GM13977 (cell line): ENCODE measurements around the gene TRIOBP.
A peak's percentile ranks its signal among the peaks of the same experiment; 100 is the strongest.

ENCODE experiments used
- DNase-seq: peaks from one replicate; pipeline ENCODE4 v3.0.0; 2012; ENCODE audit warnings: low spot score
- in situ Hi-C: fragments of 300-500 bp; cut with MboI; formaldehyde crosslinking; loops from one replicate; pipeline ENCODE4 v1.12.0; 2022; ENCODE audit warnings: low sequenced_read_pairs, low pct_unique_long_range_greater_than_20kb, mixed read lengths, inconsistent platforms; ENCODE audit not compliant: unreplicated experiment
- TF ChIP-seq, protein P1 (sequence below): IDR thresholded peaks from 2 replicates; pipeline ENCODE4 v1.5.1; 2012; ENCODE audit warnings: mild to moderate bottlenecking, control low read depth; ENCODE audit not compliant: insufficient read depth; ENCODE audit errors: extremely low read depth, missing control alignments

The TRIOBP gene

DNA sequence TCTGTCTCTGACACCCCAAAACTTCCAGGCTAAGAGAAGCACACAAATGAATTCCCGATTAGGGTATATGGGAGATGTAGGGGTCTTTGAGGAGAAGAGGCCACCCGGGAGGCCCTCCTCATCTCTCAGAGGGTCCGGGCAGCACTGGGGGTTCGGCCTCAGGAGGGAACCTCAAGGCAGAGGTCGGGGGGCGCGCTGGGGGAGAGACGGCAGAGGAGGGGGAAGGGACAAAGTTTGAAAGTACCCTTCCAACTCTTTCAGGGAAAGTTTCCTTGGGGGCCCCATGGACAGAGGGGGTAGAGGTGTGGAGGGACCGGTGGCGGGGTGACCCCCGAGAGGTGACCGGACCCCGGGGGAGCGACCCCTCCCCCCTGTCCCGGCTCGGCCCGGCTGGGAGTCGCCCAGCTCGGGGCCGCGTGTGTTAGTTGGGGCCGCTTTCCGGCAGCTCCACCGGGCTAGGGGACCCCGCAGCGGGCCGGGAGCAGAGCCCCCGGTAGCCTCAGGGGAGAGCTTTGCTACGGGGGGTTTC lies 107.6 kb downstream of the TRIOBP start:
- DNase-seq = no peak
- in situ Hi-C loops = no loop called here
- TF ChIP-seq, protein P1, sequence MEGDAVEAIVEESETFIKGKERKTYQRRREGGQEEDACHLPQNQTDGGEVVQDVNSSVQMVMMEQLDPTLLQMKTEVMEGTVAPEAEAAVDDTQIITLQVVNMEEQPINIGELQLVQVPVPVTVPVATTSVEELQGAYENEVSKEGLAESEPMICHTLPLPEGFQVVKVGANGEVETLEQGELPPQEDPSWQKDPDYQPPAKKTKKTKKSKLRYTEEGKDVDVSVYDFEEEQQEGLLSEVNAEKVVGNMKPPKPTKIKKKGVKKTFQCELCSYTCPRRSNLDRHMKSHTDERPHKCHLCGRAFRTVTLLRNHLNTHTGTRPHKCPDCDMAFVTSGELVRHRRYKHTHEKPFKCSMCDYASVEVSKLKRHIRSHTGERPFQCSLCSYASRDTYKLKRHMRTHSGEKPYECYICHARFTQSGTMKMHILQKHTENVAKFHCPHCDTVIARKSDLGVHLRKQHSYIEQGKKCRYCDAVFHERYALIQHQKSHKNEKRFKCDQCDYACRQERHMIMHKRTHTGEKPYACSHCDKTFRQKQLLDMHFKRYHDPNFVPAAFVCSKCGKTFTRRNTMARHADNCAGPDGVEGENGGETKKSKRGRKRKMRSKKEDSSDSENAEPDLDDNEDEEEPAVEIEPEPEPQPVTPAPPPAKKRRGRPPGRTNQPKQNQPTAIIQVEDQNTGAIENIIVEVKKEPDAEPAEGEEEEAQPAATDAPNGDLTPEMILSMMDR = no peak

DNA sequence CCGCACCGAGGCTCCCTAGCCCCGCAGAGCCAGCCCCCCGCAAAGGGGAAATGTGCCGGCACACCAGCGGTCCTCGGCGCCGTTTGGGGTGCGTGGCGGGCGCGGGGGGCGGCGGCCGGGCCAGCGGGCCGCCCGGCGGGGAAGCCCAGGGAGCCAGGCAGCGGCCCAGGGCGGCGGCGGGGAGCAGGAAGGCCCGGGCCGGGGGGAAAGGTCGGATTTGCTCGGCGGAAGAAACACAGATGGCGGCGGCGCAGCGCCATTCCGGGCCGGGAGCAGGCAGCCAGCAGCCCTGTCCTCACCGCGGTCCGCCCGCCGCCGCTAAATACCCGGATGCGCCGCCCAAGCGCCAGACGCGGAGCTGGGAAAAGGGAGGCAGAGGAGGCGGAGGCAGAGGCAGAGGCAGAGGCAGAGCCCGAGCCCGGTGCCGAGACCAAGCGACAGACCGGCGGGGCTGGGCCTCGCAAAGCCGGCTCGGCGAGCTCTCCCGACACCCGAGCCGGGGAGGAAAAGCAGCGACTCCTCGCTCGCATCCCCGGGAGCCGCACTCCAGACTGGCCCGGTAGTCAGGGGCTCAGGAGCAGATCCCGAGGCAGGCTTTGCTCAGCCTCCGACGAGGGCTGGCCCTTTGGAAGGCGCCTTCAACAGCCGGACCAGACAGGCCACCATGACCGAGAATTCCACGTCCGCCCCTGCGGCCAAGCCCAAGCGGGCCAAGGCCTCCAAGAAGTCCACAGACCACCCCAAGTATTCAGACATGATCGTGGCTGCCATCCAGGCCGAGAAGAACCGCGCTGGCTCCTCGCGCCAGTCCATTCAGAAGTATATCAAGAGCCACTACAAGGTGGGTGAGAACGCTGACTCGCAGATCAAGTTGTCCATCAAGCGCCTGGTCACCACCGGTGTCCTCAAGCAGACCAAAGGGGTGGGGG lies 108.3 kb downstream of the TRIOBP start:
- TF ChIP-seq, protein P1 = no peak
- in situ Hi-C loops = no loop called here

GRCh38 chr22:37805810-37806277 lies 109.0 kb downstream of the TRIOBP start:
- in situ Hi-C loops = no loop called here
- DNase-seq = no peak
- TF ChIP-seq, protein P1 = no peak

More for the DNA sequence above, 108.3 kb downstream of the TRIOBP start:
- DNase-seq = peak; percentile 71

DNA sequence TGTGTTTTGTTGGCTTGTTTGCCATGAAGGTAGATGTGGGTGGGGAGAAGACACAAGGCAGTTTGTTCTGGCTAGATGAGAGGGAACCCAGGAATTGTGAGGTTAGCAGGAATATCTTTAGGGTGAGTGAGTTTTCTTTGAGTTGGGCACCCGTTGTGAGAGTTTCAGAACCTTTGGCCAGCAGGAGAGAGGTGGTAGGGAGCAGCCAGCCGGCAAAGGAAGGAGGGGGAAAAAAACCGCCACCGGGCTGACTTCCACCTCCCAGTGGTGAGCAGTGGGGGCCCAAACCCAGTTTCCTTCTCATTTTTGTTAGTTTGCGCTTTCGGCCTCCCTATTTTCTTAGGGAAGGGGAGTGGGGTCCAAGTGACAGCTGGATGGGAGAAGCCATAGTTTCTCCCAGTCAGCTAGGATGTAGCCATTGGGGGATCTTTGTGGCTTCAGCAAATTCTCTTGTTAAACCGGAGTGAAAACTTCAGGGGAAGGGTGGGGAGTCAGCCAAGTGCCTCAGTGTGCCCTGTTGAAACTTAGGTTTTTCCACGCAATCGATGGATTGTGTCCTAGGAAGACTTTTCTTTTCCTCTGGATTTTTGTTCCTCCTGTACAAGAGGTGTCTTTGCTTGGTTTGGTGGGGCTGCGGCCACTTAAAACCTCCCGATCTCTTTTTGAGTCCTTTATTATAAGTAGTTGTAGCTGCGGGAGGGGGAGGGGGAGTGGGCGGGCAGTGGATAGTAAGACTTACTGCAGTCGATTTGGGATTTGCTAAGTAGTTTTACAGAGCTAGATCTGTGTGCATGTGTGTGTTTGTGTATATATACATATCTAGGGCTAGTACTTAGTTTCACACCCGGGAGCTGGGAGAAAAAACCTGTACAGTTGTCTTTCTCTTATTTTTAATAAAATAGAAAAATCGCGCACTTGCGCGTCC lies 109.8 kb downstream of the TRIOBP start:
- TF ChIP-seq, protein P1 = no peak
- in situ Hi-C loops = no loop called here
- DNase-seq = no peak

- TF ChIP-seq, protein P1 = no peak
- peak; percentile 99 for DNase-seq
- in situ Hi-C loops = no loop called here
Observed at GRCh38 chr22:37807410-37808293, 110.8 kb downstream of the TRIOBP start, which contains the start of gene GCAT. Gene GCAT, plus strand, starts transcription at chr22:37807934. Its CDS starts 34 bp downstream, at chr22:37807968.
